Transverse colon (tissue), 4 donors: Measurements from ENCODE around the gene DOC2B. TPM values are rescaled to one million over a fixed set of nuclear protein-coding genes. Genes with fewer than 3 reads are reported as not detected.
"Not testable (repeated sequence)": the region's sequence is repeated elsewhere in the genome, so short reads cannot be mapped to it uniquely, and the experiment has no call there.

Source experiments
- DNase-seq: peaks from one replicate; pipeline ENCODE4 v3.0.0-alpha.2; 2019
- H3K27ac ChIP-seq, 4 donors: fragments of 200-600 bp; sonication (generic); 2 replicates each; pipeline ENCODE4 v1.5.1; 2016 to 2018; ENCODE audit warnings: inconsistent platforms in 4 of 4
- H3K27me3 ChIP-seq: fragments of 200-600 bp; sonication (generic); 2 replicates; pipeline ENCODE4 v1.5.1; 2017; ENCODE audit warnings: inconsistent platforms
- H3K36me3 ChIP-seq, 4 donors: fragments of 200-600 bp; sonication (generic); 2 replicates each; pipeline ENCODE4 v1.5.1; 2017 to 2019; ENCODE audit warnings: inconsistent platforms in 4 of 4
- H3K4me1 ChIP-seq, 4 donors: fragments of 200-600 bp; sonication (generic); 2 replicates each; pipeline ENCODE4 v1.5.1; 2017 to 2020; ENCODE audit warnings: inconsistent platforms in 4 of 4
- H3K4me3 ChIP-seq, 4 donors: fragments of 200-600 bp; sonication (generic); 1 replicate in 1 of 4; 2 replicates in 3 of 4; pipeline versions ENCODE4 v1.5.1 to v1.6.1; 2017 to 2019; ENCODE audit warnings: inconsistent platforms in 4 of 4
- H3K9me3 ChIP-seq, 2 donors: fragments of 200-600 bp; sonication (generic); 2 replicates each; pipeline ENCODE4 v1.5.1; 2017 to 2019; ENCODE audit warnings: inconsistent platforms in 2 of 2
- EP300 ChIP-seq: sonication (generic); formaldehyde crosslinking; IDR thresholded peaks from one replicate; pipeline ENCODE4 v1.6.1; 2017; ENCODE audit warnings: antibody characterized with exemption, low read depth
- POLR2A ChIP-seq: fragments of 450-650 bp; IDR thresholded peaks from one replicate; pipeline ENCODE4 v1.6.1; 2016; ENCODE audit warnings: antibody characterized with exemption, mild to moderate bottlenecking, moderate library complexity
- POLR2AphosphoS5 ChIP-seq, 3 donors: sonication (generic); formaldehyde crosslinking; IDR thresholded peaks; one replicate each; pipeline ENCODE4 v1.6.1; 2016; ENCODE audit warnings: antibody characterized with exemption in 3 of 3
- WGBS, 2 donors: methylation state at CpG; one replicate each; pipeline ENCODE4 v1.1.5; 2018; ENCODE audit warnings: low coverage in 1 of 2; 5-methylcytosine and 5-hydroxymethylcytosine counted together
- in situ Hi-C, 4 donors: fragments of 200-750 bp; cut with MboI; loops; one replicate each; pipeline versions ENCODE4 v1.15.0 to v1.15.1; 2017; ENCODE audit warnings: low sequenced_read_pairs in 3 of 4, low pct_ligation_motif_present in 1 of 4, low pct_unique_long_range_greater_than_20kb in 1 of 4
- intact Hi-C: fragments of 100-400 bp; cut with DNase I; formaldehyde crosslinking; loops from one replicate; pipeline ENCODE4 v1.15.1; 2023; ENCODE audit warnings: low total_unique reads
- total RNA-seq, 4 donors: library from RNA; depleted of rRNA; stranded (reverse); fragments of >200 nt; gene quantifications; one replicate each; pipeline ENCODE4 v1.1.0, GENCODE V29; 2016
- TF ChIP-seq, protein P1 (sequence below), 5 experiments: fragments of 200-600 bp in 3 of 5; fragments of 450-650 bp in 2 of 5; sonication (generic) in 3 of 5; IDR thresholded peaks; 1 replicate in 2 of 5; 2 replicates in 3 of 5; pipeline ENCODE4 v1.5.1; 2016 to 2017; ENCODE audit warnings: antibody characterized with exemption in 5 of 5, inconsistent platforms in 3 of 5, mild to moderate bottlenecking in 2 of 5, moderate library complexity in 1 of 5

Gene DOC2B
- total RNA-seq, 4 donors from 2014 or later: 1.8 to 11.6 (median 2.6) TPM

DNA sequence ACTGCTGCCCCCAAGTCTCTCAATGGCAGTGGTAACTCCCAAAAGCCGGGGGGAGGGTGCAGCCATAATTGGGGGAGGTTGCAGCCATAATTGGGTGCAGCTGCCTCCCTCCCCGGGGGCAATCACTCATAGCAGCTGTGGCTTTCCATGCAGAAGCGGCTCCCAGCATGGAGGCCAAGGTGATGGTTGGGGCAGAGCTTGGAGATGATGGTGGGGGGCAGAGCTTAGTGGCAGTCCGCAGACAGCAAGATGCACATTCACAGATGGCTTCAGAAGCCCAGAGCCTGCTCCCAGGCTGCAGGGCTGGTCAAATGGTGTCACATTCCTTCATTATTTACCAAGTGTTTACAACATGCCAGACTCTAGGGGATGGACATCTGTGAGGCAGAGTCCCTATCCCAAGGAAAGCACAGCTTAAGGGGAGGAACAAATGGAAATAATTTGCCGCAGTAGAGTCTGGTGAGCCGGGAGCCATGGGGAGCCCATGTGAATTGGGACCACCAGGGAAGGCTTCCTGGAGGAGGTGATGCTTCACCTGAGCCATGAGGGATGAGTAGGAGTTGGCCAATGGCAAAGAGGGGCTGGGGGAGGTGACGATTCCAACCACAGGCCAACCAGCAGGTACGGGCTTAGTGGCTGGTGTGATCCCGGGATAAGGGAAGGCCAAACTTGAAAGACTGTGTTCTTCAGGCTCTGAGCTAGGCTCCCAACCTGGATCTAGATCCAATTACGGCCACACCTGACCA lies 8.1 kb downstream of the DOC2B start:
- no peaks in the 10 kb centered on the region for H3K36me3 ChIP-seq
- no peaks in the 10 kb centered on the region for H3K9me3 ChIP-seq
- peaks cover 21% of the 10 kb centered on the region for H3K27me3 ChIP-seq
- in situ Hi-C loops (no loop called here), intact Hi-C loops (no loop called here)
- H3K4me3 ChIP-seq: no peak overlapping the region
- no peaks in the 10 kb centered on the region for H3K4me1 ChIP-seq
- no peak for DNase-seq
- WGBS, 2 donors: 83% methylated on average over 10 of the region's 10 CpGs; no CpG with 5 or more reads in 1 of the 2 donors
- TF ChIP-seq POLR2A: no peak
- TF ChIP-seq EP300: no peak
- no peak for TF ChIP-seq POLR2AphosphoS5 (IDR thresholded peaks at IDR 0.05)
- no peak overlapping the region for H3K27ac ChIP-seq

DNA sequence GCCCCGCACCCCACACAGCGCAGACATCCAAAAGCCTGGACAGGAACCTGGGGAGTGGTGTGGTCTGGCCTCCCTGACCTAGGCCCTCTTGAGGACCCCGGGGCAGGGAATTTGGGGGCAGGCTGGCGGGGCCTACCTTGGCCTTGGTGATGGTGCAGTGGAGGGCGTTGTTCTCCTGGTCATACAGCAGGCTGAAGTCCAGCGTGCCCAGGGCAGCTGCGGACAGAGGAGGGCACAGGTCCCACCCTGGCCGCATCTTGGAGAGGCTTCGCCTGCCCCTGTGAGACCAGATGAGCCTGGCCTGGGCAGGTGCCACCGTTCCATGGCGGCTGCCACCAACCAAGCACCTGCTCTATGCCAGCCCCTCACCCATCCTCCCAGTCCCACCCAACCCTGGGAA lies 9.0 kb downstream of the DOC2B start:
- Histone ChIP-seq H3K9me3 (no peaks in the 10 kb centered on the region), H3K4me1 (no peaks in the 10 kb centered on the region), H3K27me3 (peaks cover 14% of the 10 kb centered on the region), H3K27ac (no peak overlapping the region), H3K4me3 (no peak overlapping the region), H3K36me3 (no peaks in the 10 kb centered on the region)
- intact Hi-C loops (no loop called here), in situ Hi-C loops (no loop called here)
- no peak for DNase-seq
- TF ChIP-seq EP300 (no peak), POLR2A (no peak), POLR2AphosphoS5 (IDR thresholded peaks at IDR 0.05) (no peak)
- TF ChIP-seq, protein P1, sequence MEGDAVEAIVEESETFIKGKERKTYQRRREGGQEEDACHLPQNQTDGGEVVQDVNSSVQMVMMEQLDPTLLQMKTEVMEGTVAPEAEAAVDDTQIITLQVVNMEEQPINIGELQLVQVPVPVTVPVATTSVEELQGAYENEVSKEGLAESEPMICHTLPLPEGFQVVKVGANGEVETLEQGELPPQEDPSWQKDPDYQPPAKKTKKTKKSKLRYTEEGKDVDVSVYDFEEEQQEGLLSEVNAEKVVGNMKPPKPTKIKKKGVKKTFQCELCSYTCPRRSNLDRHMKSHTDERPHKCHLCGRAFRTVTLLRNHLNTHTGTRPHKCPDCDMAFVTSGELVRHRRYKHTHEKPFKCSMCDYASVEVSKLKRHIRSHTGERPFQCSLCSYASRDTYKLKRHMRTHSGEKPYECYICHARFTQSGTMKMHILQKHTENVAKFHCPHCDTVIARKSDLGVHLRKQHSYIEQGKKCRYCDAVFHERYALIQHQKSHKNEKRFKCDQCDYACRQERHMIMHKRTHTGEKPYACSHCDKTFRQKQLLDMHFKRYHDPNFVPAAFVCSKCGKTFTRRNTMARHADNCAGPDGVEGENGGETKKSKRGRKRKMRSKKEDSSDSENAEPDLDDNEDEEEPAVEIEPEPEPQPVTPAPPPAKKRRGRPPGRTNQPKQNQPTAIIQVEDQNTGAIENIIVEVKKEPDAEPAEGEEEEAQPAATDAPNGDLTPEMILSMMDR (IDR thresholded peaks at IDR 0.05): no peak
- 80 to 81% methylated on average over 2 to 11 of the region's 11 CpGs for WGBS, 2 donors

DNA sequence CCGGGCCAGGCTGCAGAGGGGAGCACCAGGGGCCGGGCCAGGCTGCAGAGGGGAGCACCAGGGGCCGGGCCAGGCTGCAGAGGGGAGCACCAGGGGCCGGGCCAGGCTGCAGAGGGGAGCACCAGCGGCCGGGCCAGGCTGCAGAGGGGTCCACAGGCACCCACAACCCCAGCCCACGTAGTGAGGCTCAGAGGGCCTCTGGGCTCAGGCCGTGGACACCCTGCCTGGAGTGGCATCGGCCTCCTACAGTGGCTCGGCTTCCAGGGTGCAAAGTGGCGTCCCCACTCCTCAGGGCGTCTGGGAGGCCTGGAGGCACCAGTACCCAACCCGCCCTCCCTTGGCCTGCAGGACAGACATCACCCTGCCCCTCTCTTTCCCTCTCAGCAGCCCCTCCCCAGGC lies 9.6 kb downstream of the DOC2B start:
- DNase-seq: no peak
- TF ChIP-seq POLR2A (no peak), EP300 (no peak), POLR2AphosphoS5 (IDR thresholded peaks at IDR 0.05) (no peak)
- TF ChIP-seq, protein P1 (IDR thresholded peaks at IDR 0.05): no peak
- no peaks in the 10 kb centered on the region for H3K4me1 ChIP-seq
- intact Hi-C loops (no loop called here), in situ Hi-C loops (no loop called here)
- H3K36me3 ChIP-seq: no peaks in the 10 kb centered on the region
- no peak overlapping the region for H3K4me3 ChIP-seq
- no peak overlapping the region for H3K27ac ChIP-seq
- WGBS, 2 donors: 97 to 100% methylated on average over 2 to 10 of the region's 13 CpGs
- no peaks in the 10 kb centered on the region for H3K9me3 ChIP-seq
- peaks cover 9% of the 10 kb centered on the region for H3K27me3 ChIP-seq

DNA sequence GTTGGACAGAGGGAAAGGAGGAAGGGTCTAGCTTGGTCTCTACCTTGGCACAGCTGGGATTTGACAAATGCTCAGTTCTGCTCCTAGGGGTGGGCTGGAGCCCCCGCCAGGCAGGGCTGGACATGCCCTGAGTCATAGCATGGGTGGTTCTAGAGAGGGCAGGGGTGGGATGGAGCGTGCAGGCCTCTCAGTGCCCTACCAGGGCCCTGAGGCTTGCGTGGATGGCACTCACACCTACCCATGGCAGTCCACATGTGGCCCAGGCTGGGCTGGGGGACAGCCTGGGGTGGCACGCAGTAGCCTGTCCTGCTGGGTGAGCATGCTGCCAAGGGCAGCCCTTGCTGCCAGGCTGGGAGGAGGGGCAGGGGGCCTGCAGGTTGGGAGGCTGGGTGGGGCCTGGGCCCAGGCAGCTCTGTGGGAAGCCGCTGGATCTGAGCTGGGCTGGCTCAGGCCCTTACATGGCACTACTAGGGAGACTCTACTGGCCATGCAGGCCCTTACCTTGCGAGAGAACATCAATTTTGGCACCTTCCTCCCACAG lies 11.2 kb downstream of the DOC2B start:
- no peak overlapping the region for H3K4me3 ChIP-seq
- H3K27me3 ChIP-seq: no peaks in the 10 kb centered on the region
- no peak overlapping the region for H3K27ac ChIP-seq
- in situ Hi-C loops (no loop called here), intact Hi-C loops (no loop called here)
- WGBS, 2 donors: 92% methylated on average over 5 of the region's 6 CpGs; no CpG with 5 or more reads in 1 of the 2 donors
- TF ChIP-seq EP300 (no peak), POLR2AphosphoS5 (IDR thresholded peaks at IDR 0.05) (no peak)
- TF ChIP-seq, protein P1 (IDR thresholded peaks at IDR 0.05): no peak
- no peaks in the 10 kb centered on the region for H3K9me3 ChIP-seq
- DNase-seq: no peak
- H3K4me1 ChIP-seq: no peaks in the 10 kb centered on the region
- no peaks in the 10 kb centered on the region for H3K36me3 ChIP-seq

DNA sequence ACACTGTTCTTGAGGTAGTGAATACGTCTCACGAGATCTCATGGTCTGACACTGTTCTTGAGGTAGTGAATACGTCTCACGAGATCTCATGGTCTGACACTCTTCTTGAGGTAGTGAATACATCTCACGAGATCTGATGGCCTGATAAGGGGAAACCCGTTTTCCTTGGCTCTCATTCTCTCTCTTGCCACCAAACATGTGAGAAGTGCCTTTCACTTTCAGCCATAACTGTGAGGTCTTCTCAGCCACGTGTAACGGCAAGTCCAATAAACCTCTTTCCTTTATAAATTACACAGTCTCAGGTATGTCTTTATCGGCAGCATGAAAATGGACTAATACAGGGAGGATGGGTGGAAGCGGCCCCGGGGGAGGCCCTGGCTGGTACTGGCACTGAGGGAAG lies 12.8 kb downstream of the DOC2B start:
- DNase-seq, H3K9me3 ChIP-seq, H3K27me3 ChIP-seq, H3K4me3 ChIP-seq, H3K36me3 ChIP-seq, in situ Hi-C loops, H3K27ac ChIP-seq, intact Hi-C loops, H3K4me1 ChIP-seq: not testable (repeated sequence)
- 71 to 84% methylated on average over 3 to 11 of the region's 11 CpGs for WGBS, 2 donors
